Limb (tissue), 2 donors: ENCODE data around the gene ORC4.
"Not testable (repeated sequence)": the region's sequence is repeated elsewhere in the genome, so short reads cannot be mapped to it uniquely, and the experiment has no call there.

Experiments
- DNase-seq, 2 donors: peaks; one replicate each; pipeline ENCODE4 v3.0.0-alpha.2; 2016; ENCODE audit errors: extremely low spot score in 2 of 2

Gene ORC4

GRCh38 chr2:148014616-148015015 lies 5.9 kb downstream of the ORC4 start:
- DNase-seq = no peak

GRCh38 chr2:148013876-148014275 lies 6.7 kb downstream of the ORC4 start:
- no peak for DNase-seq

GRCh38 chr2:148008411-148008810 lies 12.1 kb downstream of the ORC4 start:
- DNase-seq = not testable (repeated sequence)

GRCh38 chr2:148007219-148007900 lies 13.2 kb downstream of the ORC4 start:
- no peak for DNase-seq

GRCh38 chr2:148006249-148007007 lies 14.1 kb downstream of the ORC4 start:
- no peak for DNase-seq

GRCh38 chr2:148002420-148002819 lies 18.1 kb downstream of the ORC4 start:
- not testable (repeated sequence) for DNase-seq

- no peak for DNase-seq
Observed at GRCh38 chr2:148000095-148000494, 20.4 kb downstream of the ORC4 start.

- DNase-seq = no peak
Observed at GRCh38 chr2:147999126-147999525, 21.4 kb downstream of the ORC4 start.

GRCh38 chr2:147998203-147998602 lies 22.3 kb downstream of the ORC4 start:
- no peak for DNase-seq

GRCh38 chr2:147996828-147997227 lies 23.7 kb downstream of the ORC4 start:
- no peak for DNase-seq

- DNase-seq = not testable (repeated sequence)
Observed at GRCh38 chr2:147994965-147995364, 25.6 kb downstream of the ORC4 start.

GRCh38 chr2:147989809-147990403 lies 30.6 kb downstream of the ORC4 start:
- DNase-seq = peak in 1 of 2 donors; percentile 69

GRCh38 chr2:147989102-147989501 lies 31.4 kb downstream of the ORC4 start:
- DNase-seq = no peak

- no peak for DNase-seq
Observed at GRCh38 chr2:147980940-147981528, 39.5 kb downstream of the ORC4 start.

GRCh38 chr2:147977679-147978078 lies 42.9 kb downstream of the ORC4 start:
- DNase-seq = no peak

- no peak for DNase-seq
Observed at GRCh38 chr2:147976102-147976501, 44.4 kb downstream of the ORC4 start.

GRCh38 chr2:147968571-147968970 lies 52.0 kb downstream of the ORC4 start:
- no peak for DNase-seq

- no peak for DNase-seq
Observed at GRCh38 chr2:147952118-147952517, 68.4 kb downstream of the ORC4 start.

GRCh38 chr2:147945660-147946059 lies 74.9 kb downstream of the ORC4 start:
- no peak for DNase-seq

- DNase-seq = no peak
Observed at GRCh38 chr2:147939313-147939712, 81.2 kb downstream of the ORC4 start.

GRCh38 chr2:147937744-147938349 lies 82.7 kb downstream of the ORC4 start:
- peak in 1 of 2 donors; percentile 68 for DNase-seq
